ENCODE results near the gene DYDC1.

GRCh38 chr10:80344912-80345311, 11.6 kb downstream of the DYDC1 start:
- TF ChIP-seq CTCF (IDR thresholded peaks at IDR 0.05; ENCODE audit: low read depth, low read length, poor library complexity, severe bottlenecking) (no peak), EZH2phosphoT487 (IDR thresholded peaks at IDR 0.05; ENCODE audit: borderline replicate concordance, low read length) (no peak)
